H1 (cell line): ENCODE results near the gene RCOR2. TPM values are rescaled to one million over a fixed set of nuclear protein-coding genes. Genes with fewer than 3 reads are reported as not detected.

Source experiments
- BCL11A ChIP-seq, 2 experiments: IDR thresholded peaks; one replicate each; pipeline ENCODE4 v1.6.1; 2011; ENCODE audit warnings: low read depth in 2 of 2, low read length in 2 of 2, mild to moderate bottlenecking in 2 of 2
- EGR1 ChIP-seq: IDR thresholded peaks from 2 replicates; pipeline ENCODE4 v1.6.1; 2011; ENCODE audit warnings: low read depth, low read length, borderline replicate concordance
- EZH2 ChIP-seq: fragments of 200-600 bp; sonication (generic); IDR thresholded peaks from 2 replicates; pipeline ENCODE4 v1.7.1; 2012; ENCODE audit warnings: low read depth, mild to moderate bottlenecking, moderate library complexity, low read length, inconsistent platforms; ENCODE audit not compliant: severe bottlenecking
- FOSL1 ChIP-seq: IDR thresholded peaks from 2 replicates; pipeline ENCODE4 v1.6.1; 2011; ENCODE audit warnings: mild to moderate bottlenecking, low read depth, low read length, moderate library complexity; ENCODE audit not compliant: insufficient read depth
- GABPA ChIP-seq: IDR thresholded peaks from 2 replicates; pipeline ENCODE4 v1.6.1; 2011; ENCODE audit warnings: mild to moderate bottlenecking, low read length, moderate library complexity, borderline replicate concordance; ENCODE audit not compliant: insufficient read depth
- HDAC2 ChIP-seq, 2 experiments: fragments of 300-600 bp in 1 of 2; sonication (generic) in 1 of 2; IDR thresholded peaks; 2 replicates each; pipeline ENCODE4 v1.6.1; 2011 to 2012; ENCODE audit warnings: low read depth in 2 of 2, low read length in 2 of 2, mild to moderate bottlenecking in 2 of 2, moderate library complexity in 2 of 2, borderline replicate concordance in 1 of 2, inconsistent platforms in 1 of 2
- HDAC6 ChIP-seq: IDR thresholded peaks from one replicate; pipeline ENCODE4 v1.7.1; 2012; ENCODE audit warnings: low read depth, mild to moderate bottlenecking, inconsistent platforms, low read length, moderate library complexity
- JUN ChIP-seq: IDR thresholded peaks from 2 replicates; pipeline ENCODE4 v1.6.1; 2011; ENCODE audit warnings: low read depth, mild to moderate bottlenecking, improper control_type of control experiment, low read length
- JUND ChIP-seq: IDR thresholded peaks from 2 replicates; pipeline ENCODE4 v1.6.1; 2011; ENCODE audit warnings: mild to moderate bottlenecking, improper control_type of control experiment, low read length
- PHF8 ChIP-seq: fragments of 200-600 bp; sonication (generic); conservative IDR thresholded peaks from 2 replicates; pipeline ENCODE4 v1.7.1; 2012; ENCODE audit warnings: low read depth, mild to moderate bottlenecking, inconsistent platforms, low read length, moderate library complexity
- POLR2AphosphoS5 ChIP-seq: IDR thresholded peaks from 2 replicates; pipeline ENCODE4 v1.6.1; 2011; ENCODE audit warnings: low read depth, low read length
- RAD21 ChIP-seq, 2 experiments: IDR thresholded peaks in 1 of 2; conservative IDR thresholded peaks in 1 of 2; 2 replicates each; pipeline ENCODE4 v1.6.1; 2011; ENCODE audit warnings: low read depth in 2 of 2, low read length in 2 of 2, improper control_type of control experiment in 1 of 2, inconsistent platforms in 1 of 2, mild to moderate bottlenecking in 1 of 2, moderate library complexity in 1 of 2
- SAP30 ChIP-seq: fragments of 300-600 bp; sonication (generic); IDR thresholded peaks from 2 replicates; pipeline ENCODE4 v1.7.1; 2012; ENCODE audit warnings: low read length, moderate library complexity, mild to moderate bottlenecking, inconsistent platforms; ENCODE audit not compliant: insufficient read depth, insufficient replicate concordance
- SIN3A ChIP-seq, 2 experiments: IDR thresholded peaks in 1 of 2; conservative IDR thresholded peaks in 1 of 2; 2 replicates each; pipeline ENCODE4 v1.6.1; 2011 to 2012; ENCODE audit warnings: low read length in 2 of 2, improper control_type of control experiment in 1 of 2, low read depth in 1 of 2, mild to moderate bottlenecking in 1 of 2
- SP1 ChIP-seq: IDR thresholded peaks from 2 replicates; pipeline ENCODE4 v1.6.1; 2011; ENCODE audit warnings: low read depth, low read length
- TAF7 ChIP-seq: optimal IDR thresholded peaks from 2 replicates; pipeline ENCODE3; 2011; ENCODE audit warnings: low read depth, mild to moderate bottlenecking, inconsistent platforms, low read length, moderate library complexity, borderline replicate concordance
- YY1 ChIP-seq: IDR thresholded peaks from 2 replicates; pipeline ENCODE4 v1.6.1; 2011; ENCODE audit warnings: low read depth, mild to moderate bottlenecking, low read length
- ZNF274 ChIP-seq: IDR thresholded peaks from 2 replicates; pipeline ENCODE4 v1.7.0; 2012; ENCODE audit warnings: low read length, borderline replicate concordance; ENCODE audit errors: extremely low read depth
- polyA plus RNA-seq, 7 experiments: library from polyadenylated mRNA; depleted of rRNA in 3 of 7; stranded (reverse) in 5 of 7; unstranded in 2 of 7; fragments of >200 nt in 5 of 7; fragments of 200-250 nt in 2 of 7; gene quantifications; 1 replicate in 5 of 7; 2 replicates in 1 of 7; 4 replicates in 1 of 7; pipeline versions ENCODE4 v1.2.1 to v1.2.3, GENCODE V29; 2011 to 2013; ENCODE audit warnings: missing spikeins in 2 of 7, mixed read lengths in 2 of 7
- total RNA-seq: library from RNA; stranded (reverse); fragmentation: NEBNext Ultra II Directional; extraction: Animal tissue kit (Norgen Biotek cat#: 25700); gene quantifications from 2 replicates; pipeline ENCODE4 v1.2.1, GENCODE V29; 2021
- TF ChIP-seq, protein P1 (sequence below): IDR thresholded peaks from 2 replicates; pipeline ENCODE4 v1.6.1; 2012; ENCODE audit warnings: inconsistent platforms
- TF ChIP-seq, protein P2 (sequence below), 3 experiments: IDR thresholded peaks; 1 replicate in 2 of 3; 2 replicates in 1 of 3; pipeline versions ENCODE4 v1.5.1 to v1.6.1; 2011; ENCODE audit warnings: low read length in 3 of 3, mild to moderate bottlenecking in 3 of 3, inconsistent platforms in 2 of 3, low read depth in 1 of 3, moderate library complexity in 1 of 3; ENCODE audit not compliant: insufficient read depth in 1 of 3; ENCODE audit errors: control extremely low read depth in 1 of 3

Gene RCOR2
- total and polyA plus RNA-seq, 2 of the 8 experiments (the other 6 are each of a cell fraction or from before 2014, with no cell fraction given) = 54.6 to 78.0 TPM

DNA sequence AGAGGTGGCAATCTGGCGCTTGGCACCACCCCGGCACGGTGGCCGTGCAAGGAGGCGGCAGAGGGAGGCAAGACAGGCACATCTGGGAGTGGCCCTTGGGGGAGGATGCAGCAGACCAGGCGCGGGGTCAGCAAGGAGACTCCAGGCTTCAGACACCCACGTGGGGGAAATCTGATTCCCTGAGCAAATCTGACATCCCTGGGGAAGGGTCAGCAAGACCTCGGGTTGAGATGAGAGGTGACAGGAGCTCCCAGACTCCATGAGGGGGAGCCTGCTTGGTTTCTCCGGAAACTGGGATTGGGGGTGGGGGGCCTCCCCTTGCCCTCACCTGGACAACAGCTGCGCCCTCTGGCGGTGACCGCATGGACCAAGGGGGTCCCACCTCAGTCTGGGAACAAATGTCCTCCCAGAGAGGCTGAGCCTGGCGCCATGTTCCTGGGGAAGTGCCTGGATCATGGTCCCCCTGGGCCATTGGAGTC lies 4.0 kb upstream of the RCOR2 start (continued):
- TF ChIP-seq RAD21 (IDR thresholded peaks at IDR 0.05 in 1 of 2, conservative IDR thresholded peaks at IDR 0.05 in 1 of 2; ENCODE audit: low read depth in 2 of 2, low read length in 2 of 2) (peak; percentile 55 to 74), SP1 (no peak), PHF8 (no peak), SAP30 (peak; percentile 75), HDAC6 (no peak), ZNF274 (no peak), FOSL1 (no peak), EGR1 (no peak), JUN (no peak), HDAC2 (IDR thresholded peaks at IDR 0.05; ENCODE audit: borderline replicate concordance in 1 of 2, low read depth in 2 of 2, low read length in 2 of 2) (no peak), JUND (no peak), YY1 (peak; percentile 86), GABPA (peak; percentile 66; the same call in 1 of the 2 replicates), BCL11A (IDR thresholded peaks at IDR 0.05; ENCODE audit: low read depth in 2 of 2, low read length in 2 of 2) (no peak), POLR2AphosphoS5 (peak; percentile 29; the same call in 1 of the 2 replicates), TAF7 (peak; percentile 33), EZH2 (no peak), SIN3A (conservative IDR thresholded peaks at IDR 0.05 in 1 of 2, IDR thresholded peaks at IDR 0.05 in 1 of 2; ENCODE audit: low read depth in 1 of 2, low read length in 2 of 2) (peak; percentile 83 to 84; a peak in 3 of 4 replicates)
- TF ChIP-seq, protein P1, sequence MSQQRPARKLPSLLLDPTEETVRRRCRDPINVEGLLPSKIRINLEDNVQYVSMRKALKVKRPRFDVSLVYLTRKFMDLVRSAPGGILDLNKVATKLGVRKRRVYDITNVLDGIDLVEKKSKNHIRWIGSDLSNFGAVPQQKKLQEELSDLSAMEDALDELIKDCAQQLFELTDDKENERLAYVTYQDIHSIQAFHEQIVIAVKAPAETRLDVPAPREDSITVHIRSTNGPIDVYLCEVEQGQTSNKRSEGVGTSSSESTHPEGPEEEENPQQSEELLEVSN = no peak
- TF ChIP-seq, protein P2, sequence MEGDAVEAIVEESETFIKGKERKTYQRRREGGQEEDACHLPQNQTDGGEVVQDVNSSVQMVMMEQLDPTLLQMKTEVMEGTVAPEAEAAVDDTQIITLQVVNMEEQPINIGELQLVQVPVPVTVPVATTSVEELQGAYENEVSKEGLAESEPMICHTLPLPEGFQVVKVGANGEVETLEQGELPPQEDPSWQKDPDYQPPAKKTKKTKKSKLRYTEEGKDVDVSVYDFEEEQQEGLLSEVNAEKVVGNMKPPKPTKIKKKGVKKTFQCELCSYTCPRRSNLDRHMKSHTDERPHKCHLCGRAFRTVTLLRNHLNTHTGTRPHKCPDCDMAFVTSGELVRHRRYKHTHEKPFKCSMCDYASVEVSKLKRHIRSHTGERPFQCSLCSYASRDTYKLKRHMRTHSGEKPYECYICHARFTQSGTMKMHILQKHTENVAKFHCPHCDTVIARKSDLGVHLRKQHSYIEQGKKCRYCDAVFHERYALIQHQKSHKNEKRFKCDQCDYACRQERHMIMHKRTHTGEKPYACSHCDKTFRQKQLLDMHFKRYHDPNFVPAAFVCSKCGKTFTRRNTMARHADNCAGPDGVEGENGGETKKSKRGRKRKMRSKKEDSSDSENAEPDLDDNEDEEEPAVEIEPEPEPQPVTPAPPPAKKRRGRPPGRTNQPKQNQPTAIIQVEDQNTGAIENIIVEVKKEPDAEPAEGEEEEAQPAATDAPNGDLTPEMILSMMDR (IDR thresholded peaks at IDR 0.05; ENCODE audit: control extremely low read depth in 1 of 3, insufficient read depth in 1 of 3, low read depth in 1 of 3, low read length in 3 of 3) = peak in 2 of 3 experiments; percentile 93; a peak in 3 of 4 replicates
